ENCODE measurements around the gene TMEM178B.

Gene TMEM178B

DNA sequence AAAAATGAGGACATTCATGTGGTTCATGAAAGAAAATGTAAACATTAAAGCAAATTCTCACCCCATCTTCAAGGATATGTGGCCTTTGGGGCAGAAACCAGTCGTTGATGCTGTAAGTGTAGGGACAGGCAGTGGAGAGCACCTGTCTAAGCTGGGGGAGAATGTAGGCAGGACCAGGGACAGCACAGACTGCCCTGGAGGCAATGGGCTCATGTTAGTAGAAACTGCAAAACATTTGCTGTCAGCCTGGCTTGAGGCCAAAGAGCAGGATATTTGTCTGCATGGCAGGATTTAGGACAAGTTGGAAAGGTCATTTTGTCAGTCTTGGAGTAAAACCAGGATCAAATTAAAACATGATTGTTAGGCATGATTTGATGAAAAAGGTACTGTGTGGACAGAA lies 265.7 kb downstream of the TMEM178B start:
- no peak for DNase-seq (ENCODE audit: low read depth, low spot score)
- no peak overlapping the region for H3K27ac ChIP-seq

DNA sequence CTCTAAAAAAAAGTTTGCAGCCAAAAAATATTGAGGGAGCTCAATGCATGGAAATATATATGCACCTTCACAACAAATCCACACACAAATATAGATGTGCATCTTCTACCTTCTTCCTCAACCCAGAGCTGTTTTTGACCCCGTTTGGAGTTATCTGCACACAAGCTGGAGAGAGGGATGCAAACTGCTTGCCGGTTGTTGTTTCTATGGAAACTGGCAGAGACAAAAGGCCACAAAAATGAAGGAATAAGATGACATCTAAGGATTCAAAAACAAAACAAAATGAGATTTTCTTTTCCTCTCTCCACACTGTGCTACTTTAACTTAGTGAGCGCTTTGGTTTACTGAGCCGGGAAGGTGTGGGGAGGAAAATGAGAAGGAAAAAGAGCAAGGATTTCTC lies 267.1 kb downstream of the TMEM178B start:
- no peak for DNase-seq (ENCODE audit: low read depth, low spot score)
- no peak overlapping the region for H3K27ac ChIP-seq

DNA sequence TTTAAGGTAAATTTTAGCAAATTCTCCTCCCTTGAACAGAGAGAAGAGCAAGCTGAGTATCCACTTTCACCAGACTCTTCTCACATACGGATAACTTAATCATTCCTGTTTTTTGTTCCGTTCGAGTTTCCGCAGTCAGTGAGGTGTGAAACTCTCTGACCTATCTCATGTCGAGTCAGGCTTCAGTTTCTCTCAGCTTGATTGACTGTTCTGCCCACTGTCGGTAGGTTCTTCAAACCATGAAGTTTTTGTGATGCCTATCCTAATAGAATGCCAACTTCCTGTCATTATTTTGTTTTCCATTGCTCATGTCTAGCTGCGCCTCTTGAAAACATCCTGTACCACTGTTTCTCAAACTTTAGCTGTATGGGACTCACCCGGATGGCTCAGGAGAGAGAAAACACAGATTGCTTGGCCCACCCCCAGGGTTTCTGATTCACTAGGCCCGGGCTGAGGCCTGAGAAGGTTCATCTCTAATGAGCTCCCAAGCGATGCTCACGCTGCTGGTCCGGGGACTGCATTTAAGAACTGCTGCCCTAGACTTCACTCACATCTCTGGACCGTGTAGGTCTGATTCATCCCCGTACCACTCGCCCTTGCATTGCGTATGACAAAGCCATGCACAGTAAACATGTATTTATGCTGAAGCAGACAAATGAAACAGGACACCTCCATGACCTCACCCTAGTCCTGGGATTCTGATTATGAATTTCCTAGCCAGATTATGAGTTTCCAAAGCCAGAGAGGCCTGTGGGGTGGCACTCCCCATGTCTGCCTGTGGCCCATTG lies 269.0 kb downstream of the TMEM178B start:
- no peak overlapping the region for H3K27ac ChIP-seq

DNA sequence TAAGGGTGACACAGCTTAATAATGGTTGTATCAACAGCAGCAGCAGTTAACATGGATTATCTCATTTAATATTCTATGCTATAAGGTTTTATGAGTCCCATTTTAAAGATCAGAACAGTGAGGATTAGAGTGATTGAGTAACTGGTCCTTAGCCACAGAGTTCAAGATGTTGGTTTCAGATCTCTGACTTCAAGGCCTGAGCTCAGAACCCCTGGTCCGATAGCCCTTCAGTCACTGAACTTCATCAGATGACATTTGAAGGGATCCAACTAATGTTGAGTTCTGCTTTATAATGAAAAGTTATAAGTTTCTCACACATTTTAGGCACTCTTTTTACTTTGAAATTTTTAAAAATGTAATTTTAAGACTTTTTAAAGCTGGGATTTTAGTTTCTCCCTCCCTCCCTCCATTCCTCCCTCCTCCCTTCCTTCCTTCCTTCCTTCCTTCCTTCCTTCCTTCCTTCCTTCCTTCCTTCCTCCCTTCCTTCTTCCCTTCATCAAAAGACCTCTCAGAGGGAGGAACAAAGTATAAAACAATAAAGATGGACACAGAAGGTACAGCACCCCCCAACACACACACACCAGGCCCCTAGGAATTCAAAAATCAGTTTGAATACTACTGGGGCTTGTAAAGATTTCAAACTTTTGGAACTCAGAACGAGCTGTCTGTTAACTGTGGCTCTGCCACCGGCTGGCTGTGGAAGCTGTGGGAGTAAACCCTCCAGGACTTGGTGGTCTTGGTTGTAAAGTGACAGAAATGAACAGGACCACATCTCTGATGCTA lies 270.5 kb downstream of the TMEM178B start:
- no peak for DNase-seq (ENCODE audit: low read depth, low spot score)
- H3K27ac ChIP-seq, result no peak overlapping the region

More for the DNA sequence above, 269.0 kb downstream of the TMEM178B start:
- DNase-seq (ENCODE audit: low read depth, low spot score), result no peak

DNA sequence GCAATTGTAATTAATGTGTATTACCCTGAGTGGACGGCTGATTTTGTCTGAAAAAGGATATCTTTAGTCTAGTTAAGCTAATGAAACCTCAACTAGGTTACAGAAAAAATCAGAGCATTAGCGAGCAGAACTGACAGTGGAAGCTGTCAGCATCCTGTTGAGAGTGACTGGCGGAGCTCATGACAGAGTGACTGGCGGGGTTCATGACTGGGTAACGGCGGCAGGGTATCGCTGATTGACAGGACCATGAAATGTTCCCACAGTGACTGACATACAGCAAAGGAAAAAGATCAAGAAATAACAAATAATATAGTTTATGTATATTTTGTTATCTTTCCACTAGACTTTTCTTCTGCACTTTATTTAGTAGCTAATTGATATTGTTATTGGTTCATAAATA lies 274.9 kb downstream of the TMEM178B start:
- no peak for DNase-seq (ENCODE audit: low read depth, low spot score)
- H3K27ac ChIP-seq, result no peak overlapping the region

DNA sequence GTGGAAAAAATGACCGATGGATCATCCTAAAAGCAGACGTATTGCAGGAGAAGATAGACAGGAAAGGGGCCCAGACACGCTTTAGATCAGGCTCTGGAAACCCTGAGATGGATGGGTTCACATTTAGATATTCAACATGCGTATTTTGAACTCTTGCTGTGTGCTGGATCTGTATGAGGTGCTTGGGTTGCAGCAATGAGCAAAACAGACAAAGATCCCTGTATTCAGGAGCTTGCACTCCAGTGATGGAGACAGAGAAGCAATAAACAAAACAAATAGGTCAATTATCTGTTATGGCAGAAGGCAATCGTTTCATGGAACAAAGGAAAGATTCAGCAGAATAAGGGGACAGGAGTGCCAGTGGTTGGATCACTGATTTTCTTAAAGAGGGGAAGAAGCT lies 275.5 kb downstream of the TMEM178B start:
- DNase-seq (ENCODE audit: low read depth, low spot score), result no peak
- no peak overlapping the region for H3K27ac ChIP-seq

DNA sequence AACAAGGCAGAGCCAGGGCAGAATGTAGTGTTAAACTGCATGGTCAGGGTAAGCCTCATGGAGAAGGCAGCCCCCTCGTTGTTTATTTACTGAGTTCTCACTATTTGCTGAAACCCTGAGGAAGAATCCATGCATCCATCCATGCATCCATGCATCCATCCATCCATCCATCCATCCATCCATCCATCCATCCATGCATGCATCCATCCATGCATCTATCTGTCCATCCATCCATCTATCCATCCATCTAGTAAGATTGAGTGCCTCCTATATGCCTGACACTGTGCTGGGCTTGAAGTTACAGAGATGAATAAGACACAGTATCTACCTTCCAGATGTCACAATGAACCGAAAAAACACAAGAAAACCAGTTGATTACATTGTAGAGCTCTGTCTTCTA lies 275.9 kb downstream of the TMEM178B start:
- no peak overlapping the region for H3K27ac ChIP-seq
- DNase-seq (ENCODE audit: low read depth, low spot score), result no peak

DNA sequence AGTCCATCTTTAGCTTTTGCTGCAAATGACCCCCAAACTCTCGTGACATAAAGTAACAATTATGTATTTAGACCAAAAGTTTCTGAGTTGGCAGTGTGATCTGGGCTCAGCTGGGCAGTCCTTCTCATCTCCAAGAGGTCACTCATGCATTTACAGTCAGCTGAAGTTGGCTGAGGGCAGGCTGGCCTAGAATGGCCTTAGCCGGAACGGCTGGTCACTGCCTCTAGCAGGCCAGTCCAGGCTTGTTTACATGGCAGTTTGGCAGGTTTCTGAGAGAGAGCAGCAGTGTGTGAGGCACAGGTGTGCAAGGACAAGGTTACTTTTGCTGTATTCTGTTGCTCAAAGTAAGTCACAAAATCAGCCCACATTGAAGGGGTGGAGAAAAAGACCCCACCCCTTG lies 277.3 kb downstream of the TMEM178B start:
- no peak for DNase-seq (ENCODE audit: low read depth, low spot score)
- H3K27ac ChIP-seq, result no peak overlapping the region

DNA sequence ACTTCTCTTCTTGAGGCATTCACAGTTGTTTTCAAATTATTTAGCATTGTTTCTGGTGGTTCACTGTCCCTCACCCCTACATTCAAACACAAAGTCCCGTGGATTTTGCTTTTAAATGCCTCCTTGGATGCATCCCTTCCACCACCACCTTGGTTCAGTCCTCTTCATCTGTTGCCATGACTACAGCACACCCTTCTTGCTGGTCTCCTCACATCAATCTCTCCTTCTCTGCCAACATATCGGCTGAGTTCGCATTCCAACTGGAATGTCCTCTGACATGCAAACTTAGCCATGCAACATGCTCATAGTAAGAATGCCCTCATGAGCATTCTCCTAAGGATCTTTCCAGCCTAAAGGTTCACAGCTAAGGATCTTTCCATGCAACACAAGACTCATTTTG lies 279.1 kb downstream of the TMEM178B start:
- DNase-seq (ENCODE audit: low read depth, low spot score), result no peak
- no peak overlapping the region for H3K27ac ChIP-seq

DNA sequence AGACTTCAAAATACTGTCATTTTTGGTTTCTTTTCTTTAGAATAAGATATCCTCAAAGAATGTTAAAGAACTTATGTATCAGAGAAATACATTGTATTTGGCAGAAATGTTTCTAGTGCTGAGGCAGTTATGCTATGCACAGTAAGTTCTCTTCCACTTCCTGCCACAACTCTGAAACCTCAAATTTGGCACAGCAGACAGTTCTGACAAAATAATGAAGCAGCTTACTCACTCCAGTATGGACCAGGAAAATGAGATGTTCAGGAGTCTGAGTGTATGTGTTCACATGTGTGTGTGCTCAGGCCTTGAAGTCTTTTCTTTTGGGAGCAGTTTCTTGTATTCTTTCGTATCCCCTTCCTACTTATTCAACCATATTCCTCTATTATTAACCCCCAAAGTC lies 280.4 kb downstream of the TMEM178B start:
- H3K27ac ChIP-seq, result no peak overlapping the region
- DNase-seq (ENCODE audit: low read depth, low spot score), result no peak

DNA sequence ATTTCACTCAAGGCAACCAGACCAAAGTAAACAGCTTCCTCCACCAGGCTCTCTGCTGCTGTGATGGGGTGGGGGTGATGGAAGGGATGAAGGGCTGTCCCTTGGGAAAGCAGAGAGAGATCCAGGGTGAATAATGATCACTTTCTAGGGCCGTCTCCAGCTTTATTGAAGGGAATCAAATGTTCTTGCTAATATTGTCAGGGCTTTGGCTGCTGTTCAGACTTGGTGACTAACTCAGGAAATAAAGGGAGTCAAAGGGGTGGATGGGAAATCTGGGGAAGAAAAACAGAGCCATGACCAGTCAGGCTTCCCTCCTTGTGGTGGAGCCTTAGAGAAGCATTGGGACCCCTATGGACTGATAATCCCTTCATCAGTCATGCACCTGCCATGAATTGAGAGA lies 281.2 kb downstream of the TMEM178B start:
- H3K27ac ChIP-seq, result no peak overlapping the region
- DNase-seq (ENCODE audit: low read depth, low spot score), result no peak

DNA sequence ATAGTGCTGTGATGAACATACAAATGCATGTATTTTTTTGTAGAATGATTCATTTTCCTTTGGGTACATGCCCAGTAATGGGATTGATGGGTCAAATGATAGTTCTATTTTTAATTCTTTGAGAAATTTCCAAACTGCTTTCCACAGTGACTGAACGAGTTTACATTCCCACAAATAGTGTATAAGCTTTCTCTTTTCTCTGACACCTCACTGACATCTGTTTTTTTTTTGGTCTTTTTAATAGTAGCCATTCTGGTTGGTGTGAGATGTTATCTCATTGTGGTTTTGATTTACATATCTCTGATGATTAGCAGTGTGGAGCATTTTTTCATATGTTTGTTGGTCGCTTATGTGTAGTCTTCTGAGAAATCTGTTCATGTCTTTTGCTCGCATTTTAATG lies 282.3 kb downstream of the TMEM178B start:
- no peak for DNase-seq (ENCODE audit: low read depth, low spot score)
- H3K27ac ChIP-seq, result no peak overlapping the region

DNA sequence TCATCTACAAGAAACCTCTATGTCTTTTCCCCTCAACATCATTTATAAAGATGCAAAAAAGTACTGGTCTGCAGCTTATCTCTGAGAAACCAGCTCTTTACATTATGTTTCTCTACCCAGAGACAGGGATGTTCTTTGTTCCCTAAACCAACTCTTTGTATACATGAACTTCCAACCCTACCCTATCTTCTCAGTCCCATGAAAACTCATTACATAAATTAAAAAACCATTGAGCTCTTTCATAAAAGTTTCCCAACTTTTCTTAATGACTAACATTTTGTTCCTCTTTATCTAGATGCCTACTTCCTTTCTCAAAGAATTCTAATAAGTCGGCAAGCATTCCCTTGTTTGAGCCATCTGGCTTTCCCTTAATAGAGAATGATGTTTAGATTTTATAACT lies 284.5 kb downstream of the TMEM178B start:
- no peak for DNase-seq (ENCODE audit: low read depth, low spot score)
- no peak overlapping the region for H3K27ac ChIP-seq

DNA sequence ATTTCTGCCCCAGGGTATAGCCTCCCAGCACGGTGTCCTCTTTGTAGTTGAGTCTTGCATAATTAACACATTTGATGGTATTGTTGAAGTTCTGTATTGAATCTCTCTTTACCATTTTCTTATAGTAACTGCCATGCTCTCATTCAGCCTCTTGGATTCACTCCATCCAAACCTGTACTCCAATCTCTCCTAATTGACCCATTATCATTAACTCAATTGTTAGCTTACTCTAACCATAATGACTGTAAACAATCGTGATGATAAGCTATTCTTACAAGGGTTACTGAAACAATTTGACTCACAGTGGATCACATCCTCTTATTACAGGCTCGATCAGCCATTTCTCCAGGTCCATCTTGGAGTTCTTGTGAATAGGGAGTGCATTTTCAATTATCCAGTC lies 285.4 kb downstream of the TMEM178B start:
- no peak for DNase-seq (ENCODE audit: low read depth, low spot score)
- no peak overlapping the region for H3K27ac ChIP-seq

DNA sequence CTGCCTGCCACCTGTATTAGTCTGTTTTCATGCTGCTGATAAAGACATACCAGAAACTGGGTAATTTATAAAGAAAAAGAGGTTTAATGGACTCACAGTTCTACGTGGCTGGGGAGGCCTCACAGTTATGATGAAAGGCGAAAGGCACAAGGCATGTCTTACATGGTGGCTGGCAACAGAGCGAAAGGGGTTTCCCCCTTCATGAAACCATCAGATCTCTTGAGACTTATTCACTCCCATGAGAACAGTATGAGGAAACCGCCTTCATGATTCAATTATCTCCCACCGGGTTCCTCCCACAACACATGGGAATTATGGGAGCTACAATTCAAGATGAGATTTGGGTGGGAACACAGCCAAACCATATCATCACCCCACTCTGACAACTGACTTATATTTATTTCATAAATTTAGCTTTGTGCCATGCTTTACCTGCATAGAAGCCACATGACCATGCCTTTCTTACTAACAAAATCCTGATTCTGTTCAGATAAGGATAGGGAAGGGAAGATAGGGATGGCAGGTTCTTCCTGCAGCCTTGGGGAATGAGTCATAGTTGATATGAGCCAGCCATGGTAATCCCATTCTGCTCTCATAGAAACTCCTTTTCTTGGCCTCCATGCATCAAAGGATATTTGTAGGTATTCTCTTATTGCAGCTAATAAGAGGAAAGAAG lies 286.0 kb downstream of the TMEM178B start:
- H3K27ac ChIP-seq, result no peak overlapping the region
- DNase-seq (ENCODE audit: low read depth, low spot score), result no peak

DNA sequence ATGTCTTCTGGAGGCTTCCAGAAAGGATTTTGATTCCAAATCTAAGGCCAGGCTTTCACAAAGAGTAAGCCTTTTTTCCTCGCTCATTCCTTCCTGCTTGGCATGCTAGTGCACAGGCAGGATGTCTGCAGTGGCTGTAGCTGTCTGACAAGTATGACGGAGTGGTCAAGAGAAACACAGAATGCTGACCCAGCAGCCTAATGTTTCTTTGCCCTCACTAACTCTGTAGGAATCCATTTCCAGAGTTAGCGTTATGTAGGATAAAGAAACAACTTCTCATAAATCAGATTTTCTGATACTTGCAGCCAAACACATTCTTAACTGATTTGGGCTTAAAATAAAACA lies 286.5 kb downstream of the TMEM178B start:
- DNase-seq (ENCODE audit: low read depth, low spot score), result no peak
- H3K27ac ChIP-seq, result no peak overlapping the region

DNA sequence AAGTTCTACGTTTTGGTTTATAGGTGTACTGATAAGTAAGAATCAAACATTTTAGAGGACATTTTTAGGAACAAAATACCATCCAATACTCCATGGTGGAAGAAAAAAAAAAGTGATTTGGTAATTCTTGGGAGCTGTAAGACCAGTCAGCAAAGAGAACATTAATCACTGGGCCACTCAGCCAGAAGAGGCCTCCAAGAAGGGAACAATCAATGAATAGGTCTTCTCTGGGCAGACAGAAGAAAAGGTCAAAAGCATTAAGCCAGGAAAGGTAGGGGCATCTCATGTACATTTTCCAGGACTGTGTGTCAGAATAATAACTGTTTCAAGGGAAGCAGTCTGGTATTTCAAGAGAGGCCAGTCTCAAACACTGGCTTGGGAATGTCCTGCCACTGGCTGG lies 286.9 kb downstream of the TMEM178B start:
- no peak overlapping the region for H3K27ac ChIP-seq
- DNase-seq (ENCODE audit: low read depth, low spot score), result no peak

DNA sequence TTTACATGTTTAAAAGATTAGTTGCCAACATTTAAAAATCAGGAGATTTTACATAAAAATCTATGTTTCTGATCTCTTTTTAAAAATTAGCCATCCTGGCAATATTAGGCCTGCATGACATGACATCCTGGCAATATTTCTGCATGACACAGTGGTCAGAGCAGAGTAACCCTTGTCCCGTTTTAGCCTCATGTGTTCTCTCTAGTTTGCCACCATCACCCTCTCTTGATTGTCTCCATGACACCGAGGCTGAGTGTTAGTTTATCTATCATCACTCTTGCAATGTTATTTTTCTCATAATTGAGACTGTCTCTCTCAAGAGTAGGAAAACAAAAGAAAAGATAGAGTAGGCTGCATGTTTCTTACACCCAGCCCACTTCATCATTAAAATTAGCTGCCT lies 287.6 kb downstream of the TMEM178B start:
- DNase-seq (ENCODE audit: low read depth, low spot score), result no peak
- no peak overlapping the region for H3K27ac ChIP-seq

DNA sequence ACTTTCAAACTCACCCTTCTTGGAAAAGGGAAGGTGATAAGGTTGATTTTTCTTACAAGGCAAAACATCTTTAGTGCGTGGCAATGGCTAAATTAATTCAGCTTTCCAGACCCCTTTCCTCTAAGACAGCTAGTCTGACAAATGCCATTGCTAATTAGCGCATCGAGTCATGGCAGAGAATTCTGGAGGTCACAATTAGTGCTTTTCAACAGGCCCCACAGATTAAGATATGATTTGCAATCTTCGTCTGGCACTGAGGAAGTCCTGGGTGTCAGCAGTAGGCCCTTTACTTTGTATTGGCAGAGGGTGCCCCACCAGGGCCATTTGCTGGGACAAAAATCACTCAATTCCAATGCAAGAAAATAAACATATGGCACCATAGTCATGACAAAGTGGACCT lies 288.1 kb downstream of the TMEM178B start:
- no peak for DNase-seq (ENCODE audit: low read depth, low spot score)
- no peak overlapping the region for H3K27ac ChIP-seq

DNA sequence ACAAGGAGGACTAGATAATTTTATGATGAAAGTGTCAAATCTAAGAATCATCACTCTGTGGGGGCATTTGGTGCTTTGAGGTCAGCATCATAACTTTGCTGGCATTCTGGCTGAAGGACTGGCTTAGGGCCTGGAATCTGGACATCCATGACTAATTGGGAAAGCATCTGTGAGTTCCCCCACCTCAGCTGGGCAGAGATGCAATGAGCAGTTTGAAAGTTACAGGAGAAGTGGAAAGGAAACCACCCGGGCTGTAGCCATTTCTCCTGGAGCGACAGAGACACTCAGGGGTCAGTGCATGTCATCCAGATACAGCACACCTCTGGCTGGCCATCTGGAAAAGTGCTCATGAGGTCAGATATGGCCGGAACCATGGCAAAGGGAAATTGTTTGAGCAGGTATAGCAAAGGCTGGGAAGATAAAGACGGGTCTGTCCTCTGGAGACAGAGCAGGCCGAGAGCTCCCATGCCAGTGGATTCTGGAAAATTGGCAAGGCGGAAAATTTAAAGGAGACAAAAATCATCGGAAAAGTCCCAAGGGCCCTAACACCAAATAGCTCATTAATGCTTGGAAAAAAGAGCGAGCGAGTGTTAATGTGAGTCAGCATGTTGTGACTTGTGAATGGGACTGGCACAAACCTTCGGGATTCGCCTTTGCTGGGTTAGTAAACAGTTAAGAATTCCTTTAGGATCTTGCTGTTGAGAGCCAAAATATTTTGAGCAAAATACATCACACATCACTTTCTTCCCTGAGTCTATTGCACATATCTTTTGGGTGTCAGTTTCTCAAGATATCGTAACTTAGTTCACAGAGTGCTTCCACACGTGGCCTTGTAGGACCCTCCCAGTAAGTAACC lies 288.9 kb downstream of the TMEM178B start:
- no peak overlapping the region for H3K27ac ChIP-seq
- no peak for DNase-seq (ENCODE audit: low read depth, low spot score)

All from epithelial cell of prostate (primary cell).